Stimulated activated CD4-positive, alpha-beta T cell treated with anti-CD3 and anti-CD28 coated beads, TNF-alpha, amount 100 ng/mL, for 4 hours (primary cell): ENCODE results near the gene BRIP1.
"Not testable (repeated sequence)": the region's sequence is repeated elsewhere in the genome, so short reads cannot be mapped to it uniquely, and the experiment has no call there.

ENCODE experiments used
- DNase-seq, 3 experiments: peaks; one replicate each; pipeline ENCODE4 v3.0.0-alpha.2; 2020; ENCODE audit warnings: low read depth in 3 of 3

Gene BRIP1

DNA sequence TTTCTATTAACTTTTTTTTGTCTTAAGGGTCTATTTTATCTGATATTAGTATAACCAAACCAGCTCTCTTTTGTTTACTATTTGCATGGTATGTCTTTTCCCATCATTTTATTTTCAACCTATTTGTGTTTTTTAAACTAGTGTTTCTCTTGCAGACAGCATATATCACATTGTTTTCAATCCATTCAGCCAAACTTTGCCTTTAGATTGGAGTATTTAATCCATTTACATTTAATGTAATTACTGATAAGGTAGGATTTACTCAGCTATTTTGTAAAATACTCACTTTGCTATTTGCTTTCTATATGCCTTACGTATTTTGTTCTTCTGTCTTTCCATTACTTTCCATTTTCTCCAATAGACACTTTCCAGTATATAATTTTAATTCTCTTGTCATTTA is 164.3 kb downstream of the BRIP1 start:
- DNase-seq: no peak

- no peak for DNase-seq
These were observed 165.1 kb downstream of the BRIP1 start for GRCh38 chr17:61698244-61698643.

GRCh38 chr17:61695779-61696337 is 167.5 kb downstream of the BRIP1 start:
- DNase-seq: no peak

- no peak for DNase-seq
These were observed 169.2 kb downstream of the BRIP1 start for GRCh38 chr17:61694095-61694494.

- DNase-seq: no peak
These were observed 173.6 kb downstream of the BRIP1 start for GRCh38 chr17:61689610-61690180.

GRCh38 chr17:61687769-61688168 is 175.6 kb downstream of the BRIP1 start:
- no peak for DNase-seq

GRCh38 chr17:61686113-61686512 is 177.2 kb downstream of the BRIP1 start:
- no peak for DNase-seq

DNA sequence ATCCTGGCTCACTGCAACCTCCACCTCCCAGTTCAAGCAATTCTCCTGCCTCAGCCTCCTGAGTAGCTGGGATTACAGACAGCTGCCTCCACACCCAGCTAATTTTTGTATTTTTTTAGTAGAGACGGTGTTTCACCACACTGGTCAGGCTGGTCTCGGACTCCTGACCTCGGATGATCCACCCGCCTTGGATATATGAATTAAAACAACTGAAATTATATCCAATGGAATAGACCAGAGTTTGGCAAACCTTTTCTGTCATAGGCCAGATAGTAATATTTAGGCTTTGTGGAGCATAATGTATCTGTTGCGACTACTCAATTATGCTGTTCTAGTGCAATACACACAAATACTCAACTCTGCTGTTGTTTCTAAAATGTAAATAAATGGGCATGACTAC is 178.5 kb downstream of the BRIP1 start:
- no peak for DNase-seq

- DNase-seq: no peak
These were observed 179.2 kb downstream of the BRIP1 start for GRCh38 chr17:61684172-61684571.

- no peak for DNase-seq
These were observed 179.9 kb downstream of the BRIP1 start for GRCh38 chr17:61683466-61683865.

GRCh38 chr17:61680921-61681320 is 182.4 kb downstream of the BRIP1 start:
- DNase-seq: no peak

GRCh38 chr17:61678339-61678738 is 185.0 kb downstream of the BRIP1 start:
- DNase-seq: no peak

DNA sequence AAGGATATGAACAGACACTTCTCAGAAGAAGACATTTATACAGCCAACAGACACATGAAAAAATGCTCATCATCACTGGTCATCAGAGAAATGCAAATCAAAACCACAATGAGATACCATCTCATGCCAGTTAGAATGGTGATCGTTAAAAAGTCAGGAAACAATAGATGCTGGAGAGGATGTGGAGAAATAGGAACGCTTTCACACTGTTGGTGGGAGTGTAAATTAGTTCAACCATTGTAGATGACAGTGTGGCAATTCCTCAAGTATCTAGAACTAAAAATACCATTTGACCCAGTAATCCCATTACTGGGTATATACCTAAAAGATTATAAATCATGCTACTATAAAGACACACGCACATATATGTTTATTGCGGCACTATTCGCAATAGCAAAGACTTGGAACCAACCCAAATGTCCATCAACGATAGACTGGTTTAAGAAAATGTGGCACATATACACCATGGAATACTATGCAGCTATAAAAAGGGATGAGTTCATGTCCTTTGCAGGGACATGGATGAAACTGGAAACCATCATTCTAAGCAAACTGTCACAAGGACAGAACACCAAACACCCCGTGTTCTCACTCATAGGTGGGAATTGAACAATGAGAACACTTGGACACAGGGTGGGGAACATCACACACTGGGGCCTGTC is 186.0 kb downstream of the BRIP1 start:
- DNase-seq: not testable (repeated sequence)

DNA sequence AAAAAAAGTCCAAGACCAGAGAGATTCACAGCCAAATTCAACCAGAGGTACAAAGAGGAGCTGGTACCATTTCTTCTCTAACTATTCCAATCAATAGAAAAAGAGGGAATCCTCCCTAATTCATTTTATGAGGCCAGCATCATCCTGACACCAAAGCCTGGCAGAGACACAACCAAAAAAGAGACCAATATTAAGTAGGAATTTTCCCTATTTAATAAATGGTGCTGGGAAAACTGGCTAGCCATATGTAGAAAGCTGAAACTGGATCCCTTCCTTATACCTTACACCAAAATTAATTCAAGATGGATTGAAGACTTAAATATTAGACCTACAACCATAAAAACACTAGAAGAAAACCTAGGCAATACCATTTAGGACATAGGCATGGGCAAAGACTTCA is 186.8 kb downstream of the BRIP1 start:
- DNase-seq: not testable (repeated sequence)

- not testable (repeated sequence) for DNase-seq
These were observed 188.7 kb downstream of the BRIP1 start for GRCh38 chr17:61674609-61675008.

- not testable (repeated sequence) for DNase-seq
These were observed 190.1 kb downstream of the BRIP1 start for GRCh38 chr17:61673019-61673897.

GRCh38 chr17:61672140-61672539 is 191.2 kb downstream of the BRIP1 start:
- DNase-seq: no peak

- DNase-seq: no peak
These were observed 192.6 kb downstream of the BRIP1 start for GRCh38 chr17:61670691-61671090.

- DNase-seq: no peak
These were observed 193.8 kb downstream of the BRIP1 start for GRCh38 chr17:61669522-61669921.

GRCh38 chr17:61668486-61668885 is 194.8 kb downstream of the BRIP1 start:
- no peak for DNase-seq

GRCh38 chr17:61666406-61667088 is 196.8 kb downstream of the BRIP1 start:
- not testable (repeated sequence) for DNase-seq

- DNase-seq: no peak
These were observed 200.0 kb downstream of the BRIP1 start for GRCh38 chr17:61663310-61663709.
